C4-2B (cell line): Measurements from ENCODE around the gene CAMK2G.

Source experiments
- H3K27ac ChIP-seq: fragments of 450-650 bp; 2 replicates; pipeline ENCODE4 v1.5.1; 2017
- ZFX ChIP-seq: fragments of 450-650 bp; IDR thresholded peaks from 2 replicates; pipeline ENCODE4 v1.6.1; 2017
- TF ChIP-seq, protein P1 (sequence below): fragments of 450-650 bp; conservative IDR thresholded peaks from 2 replicates; pipeline ENCODE4 v1.5.1; 2017; ENCODE audit warnings: mild to moderate bottlenecking

The CAMK2G gene

DNA sequence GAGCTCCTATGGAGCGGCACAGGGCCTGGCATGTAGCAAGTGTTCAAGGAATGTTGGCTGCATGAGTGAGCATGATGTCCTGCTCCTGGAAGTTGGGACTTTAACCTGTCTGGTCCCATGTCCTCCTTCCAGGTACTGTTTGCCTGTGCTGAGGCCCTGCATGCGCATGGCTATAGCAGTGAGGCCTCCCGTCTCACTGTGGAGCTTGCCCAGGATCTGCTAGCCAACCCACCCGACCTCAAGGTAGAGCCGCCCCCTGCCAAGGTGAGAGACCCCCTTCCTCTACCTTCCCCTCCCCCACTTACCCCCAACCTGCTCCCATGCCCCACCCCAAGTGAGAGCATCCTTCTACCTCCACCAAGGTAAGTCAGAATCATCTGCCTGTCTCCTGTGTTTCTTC, 80.9 kb downstream of the CAMK2G start:
- H3K27ac ChIP-seq, result no peak overlapping the region
- TF ChIP-seq, protein P1, sequence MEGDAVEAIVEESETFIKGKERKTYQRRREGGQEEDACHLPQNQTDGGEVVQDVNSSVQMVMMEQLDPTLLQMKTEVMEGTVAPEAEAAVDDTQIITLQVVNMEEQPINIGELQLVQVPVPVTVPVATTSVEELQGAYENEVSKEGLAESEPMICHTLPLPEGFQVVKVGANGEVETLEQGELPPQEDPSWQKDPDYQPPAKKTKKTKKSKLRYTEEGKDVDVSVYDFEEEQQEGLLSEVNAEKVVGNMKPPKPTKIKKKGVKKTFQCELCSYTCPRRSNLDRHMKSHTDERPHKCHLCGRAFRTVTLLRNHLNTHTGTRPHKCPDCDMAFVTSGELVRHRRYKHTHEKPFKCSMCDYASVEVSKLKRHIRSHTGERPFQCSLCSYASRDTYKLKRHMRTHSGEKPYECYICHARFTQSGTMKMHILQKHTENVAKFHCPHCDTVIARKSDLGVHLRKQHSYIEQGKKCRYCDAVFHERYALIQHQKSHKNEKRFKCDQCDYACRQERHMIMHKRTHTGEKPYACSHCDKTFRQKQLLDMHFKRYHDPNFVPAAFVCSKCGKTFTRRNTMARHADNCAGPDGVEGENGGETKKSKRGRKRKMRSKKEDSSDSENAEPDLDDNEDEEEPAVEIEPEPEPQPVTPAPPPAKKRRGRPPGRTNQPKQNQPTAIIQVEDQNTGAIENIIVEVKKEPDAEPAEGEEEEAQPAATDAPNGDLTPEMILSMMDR, result no peak

DNA sequence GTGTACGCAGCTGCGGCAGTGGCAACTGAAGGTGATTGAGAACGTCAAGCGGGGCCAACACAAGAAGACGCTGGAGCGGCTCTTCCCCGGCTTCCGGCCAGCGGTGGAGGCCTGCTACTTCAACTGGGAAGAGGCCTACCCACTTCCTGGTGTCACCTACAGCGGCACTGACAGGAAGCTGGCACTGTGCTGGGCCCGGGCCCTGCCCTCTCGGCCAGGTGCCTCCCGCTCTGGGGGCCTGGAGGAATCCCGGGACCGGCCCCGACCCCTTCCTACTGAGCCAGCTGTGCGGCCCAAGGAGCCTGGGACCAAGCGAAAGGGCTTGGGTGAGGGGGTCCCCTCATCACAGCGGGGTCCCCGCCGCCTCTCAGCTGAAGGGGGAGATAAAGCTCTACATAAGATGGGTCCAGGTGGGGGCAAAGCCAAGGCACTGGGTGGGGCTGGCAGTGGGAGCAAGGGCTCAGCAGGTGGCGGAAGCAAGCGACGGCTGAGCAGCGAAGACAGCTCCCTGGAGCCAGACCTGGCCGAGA, 82.4 kb downstream of the CAMK2G start:
- no peak overlapping the region for H3K27ac ChIP-seq
- TF ChIP-seq, protein P1, result no peak
- TF ChIP-seq ZFX, result no peak

DNA sequence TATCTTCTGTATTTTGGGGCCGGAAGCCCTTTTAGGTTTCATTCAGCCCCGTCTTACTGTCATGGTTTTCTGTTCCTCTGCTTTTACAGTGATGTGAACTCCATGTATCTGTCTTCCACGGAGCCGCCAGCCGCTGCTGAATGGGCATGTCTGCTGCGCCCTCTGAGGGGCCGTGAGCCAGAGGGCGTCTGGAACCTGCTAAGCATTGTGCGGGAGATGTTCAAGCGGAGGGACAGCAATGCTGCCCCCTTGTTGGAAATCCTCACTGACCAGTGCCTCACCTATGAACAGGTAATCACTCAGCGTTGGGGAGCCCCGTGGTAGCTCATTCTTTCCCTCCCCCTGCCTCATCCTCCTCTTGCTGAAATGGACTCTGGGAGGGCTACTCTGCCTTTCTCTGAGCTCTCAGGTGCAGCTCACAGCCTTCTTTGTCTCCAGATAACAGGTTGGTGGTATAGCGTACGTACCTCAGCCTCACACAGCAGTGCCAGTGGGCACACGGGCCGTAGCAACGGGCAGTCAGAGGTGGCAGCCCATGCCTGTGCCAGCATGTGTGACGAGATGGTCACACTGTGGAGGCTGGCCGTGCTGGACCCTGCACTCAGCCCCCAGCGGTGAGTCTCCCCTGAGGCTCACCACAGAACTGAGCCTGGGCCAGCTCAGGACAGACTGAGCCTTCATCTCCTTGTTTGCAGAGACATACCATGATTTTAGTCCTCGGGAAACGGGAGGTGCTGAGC, 83.3 kb downstream of the CAMK2G start:
- no peak overlapping the region for H3K27ac ChIP-seq
- TF ChIP-seq, protein P1, result no peak
- TF ChIP-seq ZFX, result no peak

DNA sequence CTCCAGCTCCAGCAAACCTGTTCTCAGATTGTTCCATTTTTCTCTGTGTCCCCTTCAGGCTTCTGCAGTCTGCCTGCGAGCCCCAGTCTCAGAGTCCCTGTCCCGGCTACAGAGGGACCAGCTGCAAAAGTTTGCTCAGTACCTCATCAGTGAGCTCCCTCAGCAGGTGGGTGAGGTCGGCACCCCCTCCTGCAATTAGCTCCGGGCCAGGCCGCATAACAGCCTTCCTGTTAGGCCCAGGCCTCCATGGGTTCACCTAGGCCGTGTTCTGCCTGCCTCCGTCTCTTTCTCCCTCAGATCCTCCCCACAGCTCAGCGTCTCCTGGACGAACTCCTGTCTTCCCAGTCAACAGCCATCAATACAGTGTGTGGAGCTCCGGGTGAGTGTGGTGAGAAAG, 84.7 kb downstream of the CAMK2G start:
- TF ChIP-seq ZFX, result no peak
- TF ChIP-seq, protein P1, result no peak
- H3K27ac ChIP-seq, result no peak overlapping the region

DNA sequence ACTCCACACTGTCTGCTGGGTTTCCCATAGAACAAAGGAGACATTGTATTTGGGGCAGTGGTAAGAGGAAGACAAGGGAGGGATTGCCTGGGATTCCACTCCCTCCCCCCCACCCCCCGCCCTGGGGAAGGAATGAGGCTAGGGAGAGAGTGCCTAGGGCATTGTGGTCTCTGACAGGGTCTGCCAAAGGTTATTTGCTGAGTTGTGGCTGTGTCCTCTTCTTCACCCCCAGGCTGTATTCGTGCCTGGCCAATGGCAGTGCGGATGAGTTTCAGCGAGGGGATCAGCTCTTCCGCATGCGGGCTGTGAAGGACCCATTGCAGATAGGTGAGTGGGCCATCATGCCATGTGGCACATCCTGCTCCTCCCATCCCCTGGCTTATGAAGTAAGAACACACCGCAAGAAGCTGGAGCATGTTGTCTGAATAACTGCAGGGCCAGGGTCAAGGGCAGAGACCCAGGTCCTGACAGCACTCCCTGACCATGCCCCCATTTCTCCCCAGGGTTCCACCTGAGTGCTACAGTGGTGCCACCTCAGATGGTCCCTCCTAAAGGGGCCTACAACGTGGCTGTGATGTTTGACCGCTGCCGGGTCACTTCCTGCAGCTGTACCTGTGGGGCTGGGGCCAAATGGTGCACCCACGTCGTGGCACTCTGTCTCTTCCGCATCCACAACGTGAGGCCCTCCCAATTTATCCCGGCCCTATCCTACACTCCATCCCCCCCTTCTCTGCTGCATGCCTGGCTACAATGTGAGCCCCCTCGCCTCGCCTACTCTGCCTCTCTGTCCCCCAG, 85.3 kb downstream of the CAMK2G start:
- H3K27ac ChIP-seq, result no peak overlapping the region
- TF ChIP-seq ZFX, result no peak
- TF ChIP-seq, protein P1, result no peak

DNA sequence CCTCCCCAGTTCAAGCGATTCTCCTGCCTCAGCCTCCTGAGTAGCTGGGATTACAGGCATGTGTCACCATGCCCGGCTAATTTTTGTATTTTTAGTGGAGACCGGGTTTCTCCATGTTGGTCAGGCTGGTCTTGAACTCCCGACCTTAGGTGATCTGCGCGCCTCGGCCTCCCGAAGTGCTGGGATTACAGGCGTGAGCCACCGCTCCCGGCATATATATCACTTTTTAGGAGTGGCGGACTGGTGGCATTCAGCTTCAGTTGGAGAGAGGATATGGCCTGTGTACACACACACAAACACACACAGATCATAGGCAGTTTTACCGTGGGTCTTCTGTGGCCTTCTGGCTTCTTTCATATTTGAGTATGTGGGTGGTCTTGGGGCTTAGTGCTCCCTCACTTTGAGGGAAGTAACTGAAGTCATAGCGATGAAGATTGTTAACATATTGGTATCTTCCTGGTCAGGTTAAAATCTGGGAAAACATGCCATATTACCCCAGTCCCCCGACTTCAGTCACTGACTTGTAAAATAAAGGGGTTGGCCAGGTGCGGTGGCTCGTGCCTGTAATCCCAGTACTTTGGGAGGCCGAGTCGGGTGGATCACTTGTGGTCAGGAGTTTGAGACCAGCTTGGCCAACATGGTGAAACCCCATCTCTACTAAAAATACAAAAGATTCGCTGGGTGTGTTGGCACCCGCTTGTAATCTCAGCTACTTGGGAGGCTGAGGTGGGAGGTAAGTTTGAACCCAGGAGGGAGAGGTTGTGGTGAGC, 87.1 kb downstream of the CAMK2G start:
- peak overlapping the region; percentile 80; the same call in 1 of the 2 replicates for H3K27ac ChIP-seq

DNA sequence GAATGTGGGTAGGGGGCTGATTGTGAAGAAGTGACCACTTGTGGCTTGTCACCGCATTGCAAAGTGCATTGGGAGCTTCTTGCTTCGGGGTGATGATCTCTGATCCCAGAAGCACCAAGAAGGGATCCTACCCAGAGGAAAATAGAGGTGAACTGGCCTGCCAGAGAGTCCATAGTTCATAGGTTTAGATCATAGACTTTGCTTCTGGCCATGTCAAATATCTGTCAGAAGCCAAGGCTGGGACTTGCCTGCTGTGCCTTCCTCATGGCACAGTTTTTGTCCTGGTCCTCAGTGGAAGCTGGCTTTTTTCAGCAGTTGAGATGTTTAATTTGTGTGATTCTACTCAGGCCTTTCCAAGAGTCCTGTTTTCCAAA, 87.9 kb downstream of the CAMK2G start:
- peak overlapping the region; percentile 80 for H3K27ac ChIP-seq
- TF ChIP-seq ZFX, result no peak
- TF ChIP-seq, protein P1, result no peak
